Activated CD8-positive, alpha-beta memory T cell treated with anti-CD3 and anti-CD28 coated beads for 4 hours (primary cell): Measurements from ENCODE around the gene LPAR2.

ENCODE experiments used
- DNase-seq, 2 donors: peaks; one replicate each; pipeline ENCODE4 v3.0.0-alpha.2; 2020; ENCODE audit warnings: low read depth in 2 of 2

Gene LPAR2

GRCh38 chr19:19598728-19599451 lies 29.1 kb downstream of the LPAR2 start:
- peak in 1 of 2 donors; percentile 44 for DNase-seq

GRCh38 chr19:19597809-19598306 lies 30.2 kb downstream of the LPAR2 start:
- DNase-seq = peak in 1 of 2 donors; percentile 34

- no peak for DNase-seq
Observed at GRCh38 chr19:19595171-19595701, 32.8 kb downstream of the LPAR2 start.

GRCh38 chr19:19594381-19594780 lies 33.6 kb downstream of the LPAR2 start:
- DNase-seq = no peak

GRCh38 chr19:19592690-19593089 lies 35.3 kb downstream of the LPAR2 start:
- DNase-seq = no peak

- DNase-seq = peak; percentile 41 to 51
Observed at GRCh38 chr19:19591133-19591825, 36.7 kb downstream of the LPAR2 start.

GRCh38 chr19:19588546-19588945 lies 39.5 kb downstream of the LPAR2 start:
- no peak for DNase-seq

- DNase-seq = no peak
Observed at GRCh38 chr19:19587771-19588170, 40.2 kb downstream of the LPAR2 start.

GRCh38 chr19:19584356-19584755 lies 43.7 kb downstream of the LPAR2 start:
- no peak for DNase-seq

- no peak for DNase-seq
Observed at GRCh38 chr19:19582471-19582870, 45.5 kb downstream of the LPAR2 start.

- no peak for DNase-seq
Observed at GRCh38 chr19:19581391-19581790, 46.6 kb downstream of the LPAR2 start.

- DNase-seq = no peak
Observed at GRCh38 chr19:19580418-19580817, 47.6 kb downstream of the LPAR2 start.

GRCh38 chr19:19579533-19580361 lies 48.3 kb downstream of the LPAR2 start:
- no peak for DNase-seq

- no peak for DNase-seq
Observed at GRCh38 chr19:19578252-19578651, 49.8 kb downstream of the LPAR2 start.

GRCh38 chr19:19575411-19575810 lies 52.6 kb downstream of the LPAR2 start:
- DNase-seq = no peak
